Neural crest cell (in vitro differentiated cells): ENCODE results near the gene CRIP3. TPM values are rescaled to one million over a fixed set of nuclear protein-coding genes. Genes with fewer than 3 reads are reported as not detected.
A peak's percentile ranks its signal among the peaks of the same experiment; 100 is the strongest.

Experiments used
- DNase-seq: peaks from one replicate; pipeline ENCODE4 v3.0.0; 2021; ENCODE audit warnings: low read depth, mixed read lengths, low spot score
- H3K27ac Mint-ChIP-seq: one replicate; pipeline ENCODE4 v1.8.0; 2021; ENCODE audit warnings: mild to moderate bottlenecking, mixed read lengths; ENCODE audit not compliant: unreplicated experiment
- H3K27me3 Mint-ChIP-seq: 2 replicates; pipeline ENCODE4 v1.8.0; 2021; ENCODE audit warnings: low read depth, mild to moderate bottlenecking, mixed read lengths
- H3K36me3 Mint-ChIP-seq: 2 replicates; pipeline ENCODE4 v1.8.0; 2021; ENCODE audit warnings: low read depth, mild to moderate bottlenecking, mixed read lengths
- H3K4me1 Mint-ChIP-seq: 2 replicates; pipeline ENCODE4 v1.8.0; 2021; ENCODE audit warnings: mixed read lengths
- H3K4me3 Mint-ChIP-seq: one replicate; pipeline ENCODE4 v1.8.0; 2021; ENCODE audit warnings: mild to moderate bottlenecking, mixed read lengths
- H3K9me3 Mint-ChIP-seq: 2 replicates; pipeline ENCODE4 v1.8.0; 2021; ENCODE audit warnings: mixed read lengths
- CTCF ChIP-seq: fragments of 200-600 bp; sonication (generic); conservative IDR thresholded peaks from 2 replicates; pipeline ENCODE4 v1.5.0; 2021; ENCODE audit warnings: antibody characterized with exemption, mild to moderate bottlenecking
- total RNA-seq: library from RNA; stranded (reverse); gene quantifications from 2 replicates; pipeline ENCODE4 v1.2.1, GENCODE V29; 2021

The CRIP3 gene
- total RNA-seq, 1 donor from 2014 or later: 2.0 TPM

- Mint-ChIP-seq H3K36me3 (peaks cover 20% of the 10 kb centered on the region), H3K9me3 (no peaks in the 10 kb centered on the region), H3K27ac (no peak overlapping the region), H3K4me1 (no peaks in the 10 kb centered on the region), H3K27me3 (no peaks in the 10 kb centered on the region), H3K4me3 (no peak overlapping the region)
- no peak for TF ChIP-seq CTCF
- no peak for DNase-seq
Observed at GRCh38 chr6:43339168-43339567, 30.5 kb upstream of the CRIP3 start.

DNA sequence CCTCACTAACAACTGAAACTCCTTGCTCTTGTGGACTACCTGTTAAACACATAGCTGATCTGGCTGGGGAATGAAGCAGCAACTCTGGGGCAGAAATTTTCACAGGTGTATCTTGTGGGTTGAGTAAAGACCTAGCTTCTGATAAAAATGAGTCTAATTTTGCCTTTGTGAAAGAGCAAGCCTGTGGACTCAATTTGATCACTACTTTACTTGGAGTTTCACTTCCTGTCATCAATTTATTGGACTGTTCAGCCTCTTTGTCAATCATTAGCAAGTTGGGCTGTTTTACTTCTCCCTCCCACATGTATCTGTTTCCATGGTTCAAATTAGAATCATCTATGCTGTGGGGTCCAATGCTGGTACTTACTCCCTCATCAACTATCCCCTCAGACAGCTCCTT lies 29.6 kb upstream of the CRIP3 start:
- H3K27ac Mint-ChIP-seq: no peak overlapping the region
- no peaks in the 10 kb centered on the region for H3K9me3 Mint-ChIP-seq
- no peak for DNase-seq
- no peaks in the 10 kb centered on the region for H3K4me1 Mint-ChIP-seq
- no peak for TF ChIP-seq CTCF
- no peaks in the 10 kb centered on the region for H3K27me3 Mint-ChIP-seq
- peaks cover 20% of the 10 kb centered on the region for H3K36me3 Mint-ChIP-seq
- no peak overlapping the region for H3K4me3 Mint-ChIP-seq

DNA sequence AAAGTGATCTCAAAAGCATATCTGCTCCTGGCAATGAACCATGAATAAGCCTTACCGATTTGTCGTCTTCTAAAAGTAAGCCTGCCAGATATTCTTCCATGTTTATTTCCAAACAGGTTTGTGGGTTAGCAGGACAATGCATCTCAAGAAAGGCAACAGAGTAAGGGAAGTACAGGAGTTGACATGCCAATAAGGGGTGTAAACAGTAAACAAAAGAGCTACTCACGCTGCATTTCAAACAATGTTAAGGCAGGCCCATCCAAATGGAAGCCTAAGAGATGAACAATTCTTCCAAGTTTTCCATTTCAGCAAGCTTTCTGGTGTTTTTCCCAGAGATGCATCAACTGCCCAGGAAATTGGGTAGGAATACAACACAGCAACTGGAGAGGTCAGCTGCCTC lies 27.8 kb upstream of the CRIP3 start:
- no peak for TF ChIP-seq CTCF
- no peak overlapping the region for H3K27ac Mint-ChIP-seq
- peaks cover 13% of the 10 kb centered on the region for H3K36me3 Mint-ChIP-seq
- H3K4me3 Mint-ChIP-seq: no peak overlapping the region
- no peaks in the 10 kb centered on the region for H3K4me1 Mint-ChIP-seq
- no peaks in the 10 kb centered on the region for H3K27me3 Mint-ChIP-seq
- DNase-seq: no peak
- no peaks in the 10 kb centered on the region for H3K9me3 Mint-ChIP-seq

GRCh38 chr6:43335469-43335868 lies 26.8 kb upstream of the CRIP3 start:
- DNase-seq: no peak
- Mint-ChIP-seq H3K27me3 (no peaks in the 10 kb centered on the region), H3K36me3 (peaks cover 9% of the 10 kb centered on the region), H3K4me1 (no peaks in the 10 kb centered on the region), H3K27ac (no peak overlapping the region), H3K9me3 (no peaks in the 10 kb centered on the region), H3K4me3 (no peak overlapping the region)
- no peak for TF ChIP-seq CTCF

- Mint-ChIP-seq H3K9me3 (no peaks in the 10 kb centered on the region), H3K27ac (no peak overlapping the region), H3K4me3 (no peak overlapping the region), H3K36me3 (peaks cover 6% of the 10 kb centered on the region), H3K27me3 (no peaks in the 10 kb centered on the region), H3K4me1 (no peaks in the 10 kb centered on the region)
- no peak for DNase-seq
- peak; percentile 75 for TF ChIP-seq CTCF
Observed at GRCh38 chr6:43334466-43335095, 26.0 kb upstream of the CRIP3 start.

DNA sequence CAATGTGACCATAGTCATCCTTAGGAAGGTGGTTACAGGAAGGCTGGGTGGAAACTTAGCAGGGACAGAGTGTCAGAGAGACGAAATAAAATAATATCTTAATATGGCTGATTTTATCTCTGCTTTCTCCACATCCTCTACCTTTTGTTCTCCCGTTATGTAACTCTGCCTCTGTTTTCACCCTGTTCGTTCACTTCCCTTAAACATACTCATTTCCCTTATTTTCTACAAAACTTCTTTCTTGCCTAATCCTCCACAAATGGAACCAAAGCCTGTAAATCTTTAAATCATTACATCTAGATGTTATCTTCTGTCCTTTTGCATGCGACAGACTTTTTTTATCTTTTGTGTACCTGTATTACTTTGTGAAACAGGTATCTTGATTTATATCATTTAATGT lies 23.3 kb upstream of the CRIP3 start:
- H3K9me3 Mint-ChIP-seq: no peaks in the 10 kb centered on the region
- no peak for DNase-seq
- no peak overlapping the region for H3K27ac Mint-ChIP-seq
- no peaks in the 10 kb centered on the region for H3K27me3 Mint-ChIP-seq
- no peak for TF ChIP-seq CTCF
- no peaks in the 10 kb centered on the region for H3K4me1 Mint-ChIP-seq
- no peaks in the 10 kb centered on the region for H3K36me3 Mint-ChIP-seq
- no peak overlapping the region for H3K4me3 Mint-ChIP-seq
